Measurements from ENCODE around the gene OPHN1.

Gene OPHN1

DNA sequence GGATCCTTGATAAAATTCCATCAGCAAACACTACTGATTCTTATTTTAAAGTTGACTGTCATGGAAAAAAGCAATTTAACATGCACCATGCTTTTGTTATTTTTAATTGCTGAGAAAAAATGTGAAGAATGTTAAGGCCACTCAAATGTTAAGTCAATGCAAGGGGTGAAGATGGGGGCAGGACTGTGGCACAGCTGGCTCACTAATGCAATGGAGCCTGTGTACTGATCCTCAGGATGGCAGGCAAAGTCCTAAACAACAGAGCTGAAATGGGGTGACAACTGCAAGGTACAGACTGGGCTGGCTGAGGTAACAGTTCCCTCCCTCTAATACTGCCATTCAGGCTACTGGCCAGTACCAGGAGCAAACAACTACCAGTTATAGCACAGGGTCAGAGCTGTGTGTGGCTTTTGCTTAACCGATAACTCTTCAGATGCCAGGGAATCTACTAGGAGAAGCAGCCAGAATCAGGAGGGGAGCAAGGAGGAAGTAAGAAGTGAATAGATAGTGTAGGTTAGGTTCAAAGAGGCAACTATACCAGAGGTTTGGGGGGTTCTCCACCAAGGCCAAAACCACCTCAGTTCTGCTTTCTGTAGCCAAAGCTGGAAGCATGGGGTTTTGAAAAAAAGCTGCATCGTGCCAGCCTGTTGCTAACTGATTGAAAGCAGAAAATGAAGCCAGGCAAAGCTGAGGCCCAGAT is 372.6 kb downstream of the OPHN1 start:
- no peak for TF ChIP-seq CTCF (IDR thresholded peaks at IDR 0.05; ENCODE audit: insufficient read depth, low read depth, low read length, missing control alignments)
- no peak overlapping the region for H3K4me3 ChIP-seq (ENCODE audit: low read depth, low read length)
- DNase-seq (ENCODE audit: low read depth), result no peak

DNA sequence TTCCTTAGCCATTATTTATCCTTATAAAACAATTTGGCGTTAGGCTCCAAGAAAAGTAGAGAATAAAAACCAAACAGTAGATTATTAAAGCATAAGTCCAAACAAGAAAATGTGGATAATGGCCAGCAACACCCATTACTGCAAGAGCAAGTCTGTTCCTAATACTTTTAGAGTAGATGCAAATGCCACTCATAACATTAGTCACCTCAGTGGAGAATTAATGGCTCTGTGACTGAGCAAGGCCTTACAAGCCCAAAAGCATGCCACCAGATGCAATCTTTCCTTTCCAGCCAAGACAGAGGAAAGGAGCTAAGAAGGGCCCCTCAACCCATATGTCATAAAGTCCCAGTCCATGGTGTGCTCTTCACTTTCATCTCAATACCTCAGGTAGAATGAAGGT is 373.8 kb downstream of the OPHN1 start:
- no peak for DNase-seq (ENCODE audit: low read depth)
- TF ChIP-seq CTCF (IDR thresholded peaks at IDR 0.05; ENCODE audit: insufficient read depth, low read depth, low read length, missing control alignments), result no peak
- no peak overlapping the region for H3K4me3 ChIP-seq (ENCODE audit: low read depth, low read length)

DNA sequence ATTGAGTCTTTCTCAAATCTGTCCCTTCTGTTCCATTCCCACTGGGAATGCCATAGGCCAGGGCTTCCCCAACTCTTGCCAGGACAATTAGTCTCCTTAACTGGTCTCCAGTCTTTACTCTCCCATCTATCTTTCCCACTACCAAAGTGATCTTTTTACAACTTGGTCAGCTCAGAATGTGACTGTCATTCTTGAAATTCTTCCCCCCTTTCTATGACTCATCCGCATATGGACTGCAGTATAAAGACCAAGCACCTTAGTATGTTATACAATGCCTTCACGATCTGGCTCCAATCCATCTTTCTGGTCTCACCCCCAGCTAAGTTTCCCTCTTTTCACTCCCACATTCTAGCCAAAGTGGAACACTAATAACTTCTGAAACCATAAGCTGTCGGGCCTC is 383.8 kb downstream of the OPHN1 start:
- TF ChIP-seq CTCF (IDR thresholded peaks at IDR 0.05; ENCODE audit: insufficient read depth, low read depth, low read length, missing control alignments), result no peak
- no peak for DNase-seq (ENCODE audit: low read depth)
- no peak overlapping the region for H3K4me3 ChIP-seq (ENCODE audit: low read depth, low read length)

GRCh38 chrX:68048774-68049173 is 384.5 kb downstream of the OPHN1 start:
- H3K4me3 ChIP-seq (ENCODE audit: low read depth, low read length), result no peak overlapping the region
- no peak for TF ChIP-seq CTCF (IDR thresholded peaks at IDR 0.05; ENCODE audit: insufficient read depth, low read depth, low read length, missing control alignments)
- DNase-seq (ENCODE audit: low read depth), result no peak

GRCh38 chrX:68045008-68045577 is 388.2 kb downstream of the OPHN1 start:
- no peak for TF ChIP-seq CTCF (IDR thresholded peaks at IDR 0.05; ENCODE audit: insufficient read depth, low read depth, low read length, missing control alignments)
- DNase-seq (ENCODE audit: low read depth), result no peak
- no peak overlapping the region for H3K4me3 ChIP-seq (ENCODE audit: low read depth, low read length)

GRCh38 chrX:68043713-68044438 is 389.4 kb downstream of the OPHN1 start:
- no peak for TF ChIP-seq CTCF (IDR thresholded peaks at IDR 0.05; ENCODE audit: insufficient read depth, low read depth, low read length, missing control alignments)
- DNase-seq (ENCODE audit: low read depth), result no peak

More at GRCh38 chrX:68043713-68044438, 389.4 kb downstream of the OPHN1 start:
- no peak overlapping the region for H3K4me3 ChIP-seq (ENCODE audit: low read depth, low read length)

Data from GM12865 (cell line).